Measurements from ENCODE around the gene SFT2D1.

GRCh38 chr6:166286839-166287271 is 55.5 kb downstream of the SFT2D1 start:
- TF ChIP-seq CTCF (IDR thresholded peaks at IDR 0.05; ENCODE audit: insufficient read depth, low read length, poor library complexity, severe bottlenecking): no peak
- TF ChIP-seq EZH2phosphoT487 (conservative IDR thresholded peaks at IDR 0.05; ENCODE audit: low read length): no peak
